Measurements from ENCODE around the gene CPEB3.
A peak's percentile ranks its signal among the peaks of the same experiment; 100 is the strongest.

The CPEB3 gene

DNA sequence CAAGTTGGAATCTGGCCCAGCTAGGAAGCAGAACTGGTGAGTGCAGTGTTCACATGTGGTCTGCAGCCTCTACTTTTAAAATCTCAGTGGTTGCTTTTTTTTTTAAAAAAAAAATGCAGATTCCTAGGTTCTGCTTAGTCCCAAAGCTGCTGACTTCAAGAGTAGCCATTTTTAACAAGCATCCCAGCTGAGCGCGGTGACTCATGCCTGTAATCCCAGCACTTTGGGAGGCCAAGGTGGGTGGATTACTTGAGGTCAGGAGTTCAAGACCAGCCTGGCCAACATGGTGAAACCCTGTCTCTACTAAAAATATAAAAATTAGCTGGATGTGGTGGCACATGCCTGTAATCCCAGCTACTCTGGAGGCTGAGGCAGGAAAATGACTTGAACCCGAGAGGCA, 265.5 kb downstream of the CPEB3 start:
- peak; percentile 22 for DNase-seq

DNA sequence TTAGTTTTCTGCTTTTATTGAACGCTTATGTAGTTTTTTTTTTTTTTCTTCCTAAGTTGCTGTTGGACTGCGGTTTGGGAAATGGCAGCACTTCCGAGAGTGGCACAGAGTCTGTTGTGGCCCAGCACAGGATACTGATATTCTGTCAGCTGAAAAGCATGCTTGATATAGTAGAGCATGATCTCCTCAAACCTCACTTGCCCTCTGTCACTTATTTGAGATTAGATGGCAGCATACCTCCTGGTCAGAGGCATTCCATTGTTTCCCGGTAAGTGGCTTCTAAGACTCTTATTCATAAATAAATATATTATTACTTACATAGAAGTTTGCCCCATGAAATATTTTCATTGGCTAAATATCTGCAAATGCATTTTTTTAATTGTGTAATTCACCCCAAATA, 266.2 kb downstream of the CPEB3 start:
- peak; percentile 75 for DNase-seq

DNA sequence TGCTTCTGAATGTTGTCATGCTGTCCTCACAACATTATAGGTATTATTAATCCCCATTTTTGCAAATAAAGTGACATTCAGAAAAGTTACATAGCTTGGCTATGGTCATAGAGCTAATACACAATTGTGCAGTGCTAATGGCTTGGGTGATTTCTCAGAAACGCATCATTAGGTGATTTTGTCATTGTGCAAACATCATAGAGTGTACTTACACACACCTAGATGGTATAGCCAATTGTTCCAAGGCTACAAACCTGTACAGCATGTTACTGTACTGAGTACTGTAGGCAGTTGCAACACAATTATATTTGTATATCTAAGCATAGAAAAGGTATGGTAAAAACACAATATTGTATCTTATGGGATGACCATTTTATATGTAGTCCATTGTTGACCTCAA, 276.3 kb downstream of the CPEB3 start:
- no peak for DNase-seq

DNA sequence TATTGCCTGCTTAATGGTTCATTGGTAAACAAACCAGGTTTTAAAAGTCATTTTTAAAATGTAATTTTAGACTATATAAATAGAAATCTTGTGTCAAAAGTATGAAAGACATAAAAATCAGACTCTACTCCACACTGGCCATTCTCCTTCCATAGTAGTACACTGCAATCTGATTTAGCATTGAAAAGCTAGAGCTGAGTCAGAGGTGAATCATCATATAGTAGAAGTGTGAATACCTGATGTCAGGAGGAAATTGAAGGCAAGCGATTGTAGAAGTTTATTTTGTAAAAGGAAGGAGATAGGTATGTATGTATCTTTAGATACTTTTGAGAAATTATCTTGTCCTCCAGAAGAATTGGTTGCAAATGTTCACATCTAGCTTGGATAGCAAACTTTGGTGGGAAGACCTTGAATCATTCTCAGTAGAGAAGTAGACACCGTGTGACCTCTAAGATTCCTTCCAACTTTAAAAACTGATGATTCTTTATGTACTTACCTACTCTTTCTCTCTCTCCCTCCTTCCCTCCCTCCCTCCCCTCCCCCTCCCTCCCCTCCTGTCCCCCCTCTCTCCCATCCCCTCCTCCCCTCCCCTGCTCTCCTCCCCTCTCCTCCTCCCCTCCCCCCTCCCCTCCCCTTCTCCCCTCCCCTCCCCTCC, 279.2 kb downstream of the CPEB3 start:
- peak; percentile 65 for DNase-seq

DNA sequence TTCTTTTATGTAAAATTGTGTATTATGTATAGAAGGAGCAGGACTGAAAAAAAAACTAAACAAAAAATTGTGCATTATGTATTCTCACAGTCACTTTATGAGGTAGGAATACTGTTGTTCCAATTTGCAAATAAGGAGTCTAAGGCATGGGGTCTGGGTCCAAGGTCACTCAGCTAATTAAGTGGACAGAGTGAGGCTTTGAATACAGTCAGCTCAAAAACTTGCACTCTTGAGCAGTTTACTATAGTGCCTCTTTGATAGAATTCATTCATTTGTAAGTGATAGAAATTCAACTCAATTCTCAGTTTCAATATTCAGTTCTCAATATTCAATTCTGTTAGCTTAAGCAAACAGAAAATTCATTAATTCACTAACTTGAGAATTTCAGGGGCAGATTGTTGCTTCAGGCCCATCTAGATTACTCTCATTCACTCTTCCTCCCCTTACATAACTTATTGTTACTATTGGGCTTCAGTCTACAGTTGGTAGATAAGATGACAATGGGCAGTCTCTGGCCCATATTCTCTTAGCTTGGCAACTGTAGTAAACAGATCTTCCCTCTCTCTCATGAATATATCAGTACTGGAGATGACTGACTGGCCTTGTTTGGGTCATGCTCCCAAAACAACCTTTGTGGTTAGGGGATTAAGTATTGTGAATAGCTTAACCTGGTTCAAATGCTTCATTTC, 280.7 kb downstream of the CPEB3 start:
- DNase-seq: no peak

DNA sequence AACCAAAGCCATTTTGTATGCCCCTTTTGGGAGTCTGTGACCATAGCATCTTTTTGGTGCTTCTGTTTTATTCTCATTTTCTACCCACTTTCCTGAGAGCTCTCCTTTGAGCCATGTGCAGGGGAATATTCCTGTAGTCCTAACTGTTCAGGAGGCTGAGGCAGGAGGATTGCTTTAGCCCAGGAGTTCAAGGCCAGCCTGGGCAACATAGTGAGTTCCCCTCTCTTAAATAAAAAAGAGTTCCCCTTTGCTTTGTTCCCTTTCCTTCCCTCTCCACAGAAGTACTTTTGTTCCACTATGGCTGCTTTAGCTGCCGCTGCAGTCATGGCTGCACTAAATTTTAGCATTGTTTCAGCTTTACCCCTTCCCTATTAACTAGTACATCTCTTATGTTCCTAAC, 281.4 kb downstream of the CPEB3 start:
- DNase-seq: no peak

DNA sequence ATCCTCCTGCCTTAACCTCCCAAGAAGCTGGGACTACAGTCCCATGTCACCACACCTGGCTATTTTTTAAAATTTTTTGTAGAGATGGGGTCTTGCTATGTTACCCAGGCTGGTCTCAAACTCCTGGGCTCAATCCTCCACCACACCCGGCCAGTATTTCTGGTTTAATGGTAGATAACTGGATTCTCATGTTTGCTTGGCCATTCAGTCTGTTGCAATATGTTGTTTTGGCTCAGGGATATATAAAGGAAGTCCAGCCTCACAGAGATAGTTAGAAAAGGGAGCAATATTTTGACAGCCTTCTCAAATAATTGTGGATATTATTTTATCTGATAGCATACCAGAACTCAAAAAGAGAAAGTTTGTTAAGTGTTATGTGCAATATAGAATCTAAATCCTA, 284.9 kb downstream of the CPEB3 start:
- no peak for DNase-seq

DNA sequence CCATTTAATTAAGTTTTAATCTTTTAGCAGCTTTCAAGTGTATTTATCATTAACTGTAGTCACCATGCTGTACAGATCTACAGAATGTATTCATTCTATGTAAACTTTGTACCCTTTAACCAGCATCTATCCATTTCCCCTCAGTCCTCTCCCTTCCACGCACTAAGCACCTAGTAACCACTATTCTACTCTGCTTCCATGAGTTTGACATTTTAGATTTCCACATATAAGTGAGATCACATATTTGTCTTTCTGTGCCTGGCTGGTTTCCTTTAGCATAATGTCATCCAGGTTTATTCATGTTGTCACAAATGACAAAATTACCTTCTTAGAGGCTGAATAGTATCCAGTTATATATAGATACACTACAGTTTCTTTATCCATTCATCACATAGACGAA, 287.6 kb downstream of the CPEB3 start:
- no peak for DNase-seq

DNA sequence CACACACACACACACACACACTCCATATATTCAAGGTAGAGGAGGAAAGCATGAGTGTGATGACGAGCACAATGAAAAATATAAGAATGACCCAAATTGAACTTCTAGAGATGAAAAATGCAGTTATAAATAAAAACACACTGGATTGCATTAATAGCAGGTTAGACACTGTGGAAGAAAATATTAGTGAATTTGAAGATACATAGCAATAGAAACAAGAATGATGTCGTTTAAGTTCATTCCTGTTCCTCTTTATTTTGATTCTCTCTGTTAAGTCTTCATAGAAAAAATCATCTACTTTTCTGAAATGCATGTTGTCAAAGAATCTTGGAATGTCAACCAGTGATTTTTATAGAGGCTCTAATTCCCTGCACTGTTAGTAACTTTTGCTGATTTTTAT, 288.9 kb downstream of the CPEB3 start:
- no peak for DNase-seq

DNA sequence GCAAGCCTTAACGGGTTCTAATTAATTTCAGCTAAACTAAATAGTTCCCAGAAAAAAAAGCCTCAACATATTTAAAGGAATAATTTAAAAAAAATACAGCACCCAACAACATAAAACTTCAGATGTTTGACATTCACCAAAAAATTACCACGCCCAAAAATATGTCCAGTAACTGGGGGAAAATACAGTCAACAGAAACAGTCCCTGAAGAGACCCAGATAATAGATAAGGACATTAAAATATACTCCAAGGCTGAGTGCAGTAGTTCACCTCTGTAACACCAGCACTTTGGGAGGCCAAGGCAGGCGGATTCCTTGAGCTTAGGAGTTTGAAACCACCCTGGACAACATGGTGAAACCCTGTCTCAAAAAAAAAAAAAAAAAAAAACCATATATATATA, 289.3 kb downstream of the CPEB3 start:
- no peak for DNase-seq
